Measurements from ENCODE around the gene ITPR2.

Gene ITPR2

GRCh38 chr12:26460361-26460760 lies 372.6 kb downstream of the ITPR2 start:
- DNase-seq (ENCODE audit: extremely low spot score), result no peak
- no peak for TF ChIP-seq NFRKB (IDR thresholded peaks at IDR 0.05)
- no peak for TF ChIP-seq TARDBP (IDR thresholded peaks at IDR 0.05)
- TF ChIP-seq HDGF (IDR thresholded peaks at IDR 0.05; ENCODE audit: borderline replicate concordance), result no peak
- TF ChIP-seq ZNF384 (IDR thresholded peaks at IDR 0.05), result no peak
- TF ChIP-seq PKNOX1 (IDR thresholded peaks at IDR 0.05), result no peak
- TF ChIP-seq CTBP1 (IDR thresholded peaks at IDR 0.05; ENCODE audit: borderline replicate concordance), result no peak
- no peak for TF ChIP-seq LEF1 (IDR thresholded peaks at IDR 0.05; ENCODE audit: borderline replicate concordance)
- no peak for TF ChIP-seq FOXK2 (IDR thresholded peaks at IDR 0.05)
- no peak for TF ChIP-seq FOXA1 (IDR thresholded peaks at IDR 0.05)
- TF ChIP-seq L3MBTL2 (conservative IDR thresholded peaks at IDR 0.05), result no peak
- TF ChIP-seq BHLHE40 (IDR thresholded peaks at IDR 0.05; ENCODE audit: borderline replicate concordance), result no peak
- no peak for TF ChIP-seq ELF4 (IDR thresholded peaks at IDR 0.05)
- no peak for TF ChIP-seq FOXM1 (IDR thresholded peaks at IDR 0.05; ENCODE audit: borderline replicate concordance)
- no peak for TF ChIP-seq ARNT (IDR thresholded peaks at IDR 0.05)
- no peak for TF ChIP-seq SUZ12 (IDR thresholded peaks at IDR 0.05)
- TF ChIP-seq SP1 (IDR thresholded peaks at IDR 0.05), result no peak
- ChIA-PET CTCF (no interaction called here), POLR2A (no interaction called here)

GRCh38 chr12:26455936-26456574 lies 376.9 kb downstream of the ITPR2 start:
- POLR2A ChIA-PET, result no interaction called here
- TF ChIP-seq SP1 (IDR thresholded peaks at IDR 0.05), result no peak
- TF ChIP-seq PKNOX1 (IDR thresholded peaks at IDR 0.05), result no peak
- TF ChIP-seq CTBP1 (IDR thresholded peaks at IDR 0.05; ENCODE audit: borderline replicate concordance), result no peak
- no peak for TF ChIP-seq ARNT (IDR thresholded peaks at IDR 0.05)
- TF ChIP-seq HDGF (IDR thresholded peaks at IDR 0.05; ENCODE audit: borderline replicate concordance), result no peak
- DNase-seq (ENCODE audit: extremely low spot score), result no peak

GRCh38 chr12:26453246-26453645 lies 379.7 kb downstream of the ITPR2 start:
- TF ChIP-seq LEF1 (IDR thresholded peaks at IDR 0.05; ENCODE audit: borderline replicate concordance), result no peak
- no peak for TF ChIP-seq BHLHE40 (IDR thresholded peaks at IDR 0.05; ENCODE audit: borderline replicate concordance)
- TF ChIP-seq ARNT (IDR thresholded peaks at IDR 0.05), result no peak
- TF ChIP-seq FOXM1 (IDR thresholded peaks at IDR 0.05; ENCODE audit: borderline replicate concordance), result no peak
- TF ChIP-seq ZNF384 (IDR thresholded peaks at IDR 0.05), result no peak
- TF ChIP-seq PKNOX1 (IDR thresholded peaks at IDR 0.05), result no peak
- TF ChIP-seq CTBP1 (IDR thresholded peaks at IDR 0.05; ENCODE audit: borderline replicate concordance), result no peak
- ChIA-PET POLR2A (no interaction called here), CTCF (no interaction called here)
- no peak for DNase-seq (ENCODE audit: extremely low spot score)

More at GRCh38 chr12:26455936-26456574, 376.9 kb downstream of the ITPR2 start:
- CTCF ChIA-PET, result no interaction called here

- POLR2A ChIA-PET, result no interaction called here
- no peak for TF ChIP-seq ELF4 (IDR thresholded peaks at IDR 0.05)
- no peak for TF ChIP-seq ZNF384 (IDR thresholded peaks at IDR 0.05)
- TF ChIP-seq HDGF (IDR thresholded peaks at IDR 0.05; ENCODE audit: borderline replicate concordance), result no peak
- no peak for TF ChIP-seq CTBP1 (IDR thresholded peaks at IDR 0.05; ENCODE audit: borderline replicate concordance)
- no peak for TF ChIP-seq FOXM1 (IDR thresholded peaks at IDR 0.05; ENCODE audit: borderline replicate concordance)
- no peak for TF ChIP-seq NFRKB (IDR thresholded peaks at IDR 0.05)
- TF ChIP-seq SP1 (IDR thresholded peaks at IDR 0.05), result no peak
- no peak for TF ChIP-seq BHLHE40 (IDR thresholded peaks at IDR 0.05; ENCODE audit: borderline replicate concordance)
- no peak for TF ChIP-seq TARDBP (IDR thresholded peaks at IDR 0.05)
- TF ChIP-seq LEF1 (IDR thresholded peaks at IDR 0.05; ENCODE audit: borderline replicate concordance), result no peak
- no peak for TF ChIP-seq L3MBTL2 (conservative IDR thresholded peaks at IDR 0.05)
- no peak for TF ChIP-seq ARNT (IDR thresholded peaks at IDR 0.05)
- TF ChIP-seq SUZ12 (IDR thresholded peaks at IDR 0.05), result no peak
- no peak for TF ChIP-seq FOXA1 (IDR thresholded peaks at IDR 0.05)
- TF ChIP-seq PKNOX1 (IDR thresholded peaks at IDR 0.05), result no peak
- no peak for TF ChIP-seq FOXK2 (IDR thresholded peaks at IDR 0.05)
- DNase-seq (ENCODE audit: extremely low spot score), result no peak
- CTCF ChIA-PET, result no interaction called here
These were observed 380.5 kb downstream of the ITPR2 start for GRCh38 chr12:26452511-26452910.

GRCh38 chr12:26451763-26452162 lies 381.2 kb downstream of the ITPR2 start:
- TF ChIP-seq SUZ12 (IDR thresholded peaks at IDR 0.05), result no peak
- TF ChIP-seq FOXM1 (IDR thresholded peaks at IDR 0.05; ENCODE audit: borderline replicate concordance), result no peak
- no peak for TF ChIP-seq TARDBP (IDR thresholded peaks at IDR 0.05)
- no peak for TF ChIP-seq CTBP1 (IDR thresholded peaks at IDR 0.05; ENCODE audit: borderline replicate concordance)
- no peak for TF ChIP-seq LEF1 (IDR thresholded peaks at IDR 0.05; ENCODE audit: borderline replicate concordance)
- no peak for TF ChIP-seq FOXK2 (IDR thresholded peaks at IDR 0.05)
- TF ChIP-seq NFRKB (IDR thresholded peaks at IDR 0.05), result no peak
- no peak for TF ChIP-seq PKNOX1 (IDR thresholded peaks at IDR 0.05)
- no peak for TF ChIP-seq BHLHE40 (IDR thresholded peaks at IDR 0.05; ENCODE audit: borderline replicate concordance)
- no peak for TF ChIP-seq SP1 (IDR thresholded peaks at IDR 0.05)
- no peak for TF ChIP-seq ARNT (IDR thresholded peaks at IDR 0.05)
- TF ChIP-seq L3MBTL2 (conservative IDR thresholded peaks at IDR 0.05), result no peak
- TF ChIP-seq HDGF (IDR thresholded peaks at IDR 0.05; ENCODE audit: borderline replicate concordance), result no peak
- no peak for TF ChIP-seq ELF4 (IDR thresholded peaks at IDR 0.05)
- TF ChIP-seq ZNF384 (IDR thresholded peaks at IDR 0.05), result no peak
- no peak for TF ChIP-seq FOXA1 (IDR thresholded peaks at IDR 0.05)
- ChIA-PET POLR2A (no interaction called here), CTCF (interaction anchor here (0.6 kb wide), 1 partner anchor 14 kb away, joined by 3 read pairs; no protein-coding TSS in a partner anchor)
- DNase-seq (ENCODE audit: extremely low spot score), result no peak
